TTC549 (cell line): Measurements from ENCODE around the gene NTHL1.
"Not testable (repeated sequence)": the region's sequence is repeated elsewhere in the genome, so short reads cannot be mapped to it uniquely, and the experiment has no call there.

Experiments
- FAIRE-seq: peaks from 2 replicates; lab custom pipeline; 2012; peaks lifted over from hg19 to GRCh38; lab: Jason Lieb, UNC

NTHL1 gene

DNA sequence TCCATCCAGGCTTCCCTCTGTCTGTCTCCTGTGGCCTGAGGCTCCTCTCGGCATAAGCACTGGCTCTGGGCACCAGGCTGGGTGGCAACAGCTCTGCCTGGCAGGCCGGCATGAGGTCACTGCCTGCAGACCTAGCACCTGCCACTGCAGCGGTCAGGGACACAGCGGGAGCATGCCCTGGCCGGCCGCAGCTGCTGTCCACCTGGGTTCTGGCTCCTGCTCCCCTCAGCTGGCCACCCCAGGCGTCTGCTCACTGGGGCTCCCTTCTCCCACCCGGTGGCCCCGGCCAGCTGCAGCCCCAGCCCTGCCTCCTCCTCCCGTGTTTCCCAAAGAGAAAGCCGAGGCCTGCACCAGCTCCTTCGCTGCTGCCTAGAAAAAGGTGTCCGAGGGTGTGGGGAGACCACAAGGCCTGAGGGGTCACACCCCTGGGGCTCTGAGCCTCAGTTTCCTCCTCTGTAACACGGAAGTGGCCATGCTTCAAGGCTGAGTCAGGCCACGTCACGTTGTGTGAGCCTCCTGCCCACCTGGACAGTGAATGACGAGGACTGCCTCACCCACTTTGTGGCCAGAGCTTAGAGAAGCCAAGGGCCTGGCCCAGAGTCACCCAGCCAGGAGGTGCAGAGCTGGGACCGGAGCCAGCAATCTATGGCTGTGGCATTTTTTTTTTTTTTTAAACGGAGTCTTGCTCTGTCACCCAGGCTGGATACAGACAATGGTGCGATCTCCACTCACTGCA lies 6.7 kb downstream of the NTHL1 start:
- no peak for FAIRE-seq

DNA sequence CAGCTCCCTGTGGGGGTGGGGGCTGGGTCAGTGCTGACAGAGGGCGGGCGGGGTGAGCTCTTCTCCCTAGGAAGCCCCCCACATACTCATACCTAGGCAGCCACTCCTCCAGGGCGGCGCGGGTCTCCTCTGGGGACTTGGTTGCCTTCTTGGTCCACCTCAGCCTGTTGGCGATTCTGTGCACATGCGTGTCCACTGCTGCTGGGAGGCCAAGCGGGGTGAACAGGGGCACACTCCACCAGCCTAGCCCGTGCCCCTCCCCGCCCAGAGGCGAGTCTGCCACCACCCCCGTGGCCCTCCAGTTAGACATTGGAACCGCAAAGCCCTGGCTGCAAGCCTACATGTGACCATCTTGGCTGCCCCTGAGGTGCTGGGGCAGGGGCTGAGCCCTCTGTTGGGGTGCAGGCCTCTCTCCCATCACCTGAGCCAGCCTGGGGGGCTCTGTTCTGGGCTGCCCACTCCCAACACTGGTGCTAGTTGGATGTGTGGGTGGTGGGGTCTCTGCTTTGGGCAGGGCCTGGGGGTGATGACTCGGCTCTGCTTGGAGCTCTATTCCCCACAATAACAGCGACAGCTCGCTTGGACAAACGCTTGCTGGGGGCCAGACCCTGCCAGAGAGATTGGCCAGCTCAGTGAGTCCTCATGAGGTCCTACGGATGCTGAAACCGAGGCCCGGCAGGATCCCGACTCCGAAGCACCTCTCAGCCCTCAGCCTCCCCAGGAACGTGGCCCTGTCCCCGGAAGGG lies 7.4 kb downstream of the NTHL1 start:
- FAIRE-seq = no peak

- FAIRE-seq = no peak
Observed at GRCh38 chr16:2039274-2040031, 8.2 kb downstream of the NTHL1 start.

DNA sequence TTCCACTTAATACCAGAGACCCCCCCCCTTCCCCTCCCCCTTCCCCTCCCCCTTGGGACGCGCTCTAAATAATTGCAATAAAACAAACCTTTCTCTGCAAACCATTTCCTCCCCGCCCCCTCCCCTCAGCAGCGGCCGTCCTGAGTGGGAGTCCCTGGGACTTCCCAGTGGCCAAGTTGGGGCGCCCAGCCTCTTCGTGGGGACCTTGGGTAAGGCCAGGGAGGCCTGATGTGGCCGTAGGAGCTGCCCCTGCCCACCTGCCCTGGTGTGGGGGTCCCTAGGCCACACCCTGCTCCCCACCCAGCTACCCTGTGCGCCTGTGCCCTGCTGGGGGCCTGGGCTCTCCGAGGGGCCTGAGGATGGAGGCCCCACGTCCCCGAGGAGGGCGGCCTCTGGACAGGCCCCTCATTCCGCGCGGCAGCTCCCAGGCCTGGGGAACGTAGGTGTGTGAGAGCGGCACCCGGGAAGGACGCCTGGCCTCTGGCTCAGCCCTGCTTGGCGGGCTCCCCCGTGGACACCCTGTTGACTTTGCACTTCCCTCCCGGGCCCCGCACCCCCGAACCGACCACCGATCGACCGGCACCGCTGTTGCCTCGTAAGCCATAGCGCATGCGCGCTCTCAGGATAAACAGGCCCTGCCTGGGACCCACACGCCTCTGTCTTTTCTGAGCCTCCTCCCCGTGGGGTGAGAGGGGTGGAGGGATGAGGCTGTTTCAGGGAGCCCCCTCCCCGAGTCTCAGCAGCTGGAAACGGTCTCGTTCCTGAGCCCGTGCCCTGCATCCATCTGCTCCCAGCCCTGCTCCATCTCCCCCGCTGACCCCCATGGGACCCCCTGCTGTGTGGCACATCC lies 9.0 kb downstream of the NTHL1 start:
- no peak for FAIRE-seq

- no peak for FAIRE-seq
Observed at GRCh38 chr16:2037647-2038381, 9.8 kb downstream of the NTHL1 start.

DNA sequence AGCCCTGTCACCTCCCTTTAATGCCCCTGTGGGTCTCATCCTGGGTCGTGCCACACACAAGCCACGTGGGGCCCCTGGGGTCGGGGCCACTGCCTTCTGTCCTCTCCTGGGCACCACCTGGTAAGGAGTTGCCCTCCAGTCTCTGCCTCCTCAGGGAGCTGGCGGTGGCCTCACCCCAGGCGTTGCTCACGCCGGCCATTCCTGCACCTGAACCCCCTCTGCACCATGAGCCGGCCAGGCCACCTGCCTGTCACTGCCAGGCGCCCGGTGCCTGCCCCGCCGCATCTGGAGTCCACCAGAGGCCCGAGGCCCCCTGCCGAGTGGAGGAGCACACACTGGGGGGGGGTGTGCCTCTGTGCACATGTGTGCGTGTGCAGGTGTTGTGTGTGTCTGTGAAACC lies 10.5 kb downstream of the NTHL1 start:
- FAIRE-seq = no peak

- no peak for FAIRE-seq
Observed at GRCh38 chr16:2036200-2036966, 11.3 kb downstream of the NTHL1 start.

- no peak for FAIRE-seq
Observed at GRCh38 chr16:2035431-2036199, 12.0 kb downstream of the NTHL1 start.

DNA sequence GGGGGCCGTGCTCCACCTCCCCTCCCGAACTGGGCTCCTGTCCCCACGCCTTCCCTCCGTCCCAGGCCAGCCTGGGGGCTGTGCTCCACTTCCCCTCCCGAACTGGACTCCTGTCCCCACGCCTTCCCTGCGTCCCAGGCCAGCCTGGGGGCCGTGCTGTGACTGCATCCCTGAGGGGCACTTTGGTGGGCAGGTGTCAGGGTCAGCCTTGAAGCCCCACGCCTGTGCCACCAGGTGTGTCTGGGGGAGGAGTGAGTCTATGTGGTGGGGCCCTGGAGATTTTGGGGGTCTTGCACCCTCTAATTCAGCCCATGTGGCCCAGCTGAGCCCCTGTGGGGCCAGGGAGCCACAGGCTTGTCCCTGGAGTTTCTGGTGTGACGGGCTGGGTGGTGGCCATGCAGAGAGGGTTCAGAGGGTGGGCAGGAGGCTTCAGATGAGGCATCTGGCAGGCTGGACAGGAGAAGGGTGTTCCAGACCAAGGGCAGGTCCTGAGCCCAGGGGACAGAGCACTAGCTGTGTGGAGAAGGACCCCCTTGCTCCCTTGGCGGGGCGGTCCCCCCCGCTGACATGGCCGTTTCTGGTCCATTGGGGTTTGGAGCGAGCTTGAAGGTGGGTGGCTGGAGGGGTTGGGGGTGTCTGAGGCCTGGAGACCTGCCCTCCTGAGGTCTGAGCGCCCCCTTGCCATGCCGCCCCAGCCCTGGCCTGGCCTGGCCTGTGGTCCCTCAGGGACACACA lies 12.8 kb downstream of the NTHL1 start:
- FAIRE-seq = no peak

DNA sequence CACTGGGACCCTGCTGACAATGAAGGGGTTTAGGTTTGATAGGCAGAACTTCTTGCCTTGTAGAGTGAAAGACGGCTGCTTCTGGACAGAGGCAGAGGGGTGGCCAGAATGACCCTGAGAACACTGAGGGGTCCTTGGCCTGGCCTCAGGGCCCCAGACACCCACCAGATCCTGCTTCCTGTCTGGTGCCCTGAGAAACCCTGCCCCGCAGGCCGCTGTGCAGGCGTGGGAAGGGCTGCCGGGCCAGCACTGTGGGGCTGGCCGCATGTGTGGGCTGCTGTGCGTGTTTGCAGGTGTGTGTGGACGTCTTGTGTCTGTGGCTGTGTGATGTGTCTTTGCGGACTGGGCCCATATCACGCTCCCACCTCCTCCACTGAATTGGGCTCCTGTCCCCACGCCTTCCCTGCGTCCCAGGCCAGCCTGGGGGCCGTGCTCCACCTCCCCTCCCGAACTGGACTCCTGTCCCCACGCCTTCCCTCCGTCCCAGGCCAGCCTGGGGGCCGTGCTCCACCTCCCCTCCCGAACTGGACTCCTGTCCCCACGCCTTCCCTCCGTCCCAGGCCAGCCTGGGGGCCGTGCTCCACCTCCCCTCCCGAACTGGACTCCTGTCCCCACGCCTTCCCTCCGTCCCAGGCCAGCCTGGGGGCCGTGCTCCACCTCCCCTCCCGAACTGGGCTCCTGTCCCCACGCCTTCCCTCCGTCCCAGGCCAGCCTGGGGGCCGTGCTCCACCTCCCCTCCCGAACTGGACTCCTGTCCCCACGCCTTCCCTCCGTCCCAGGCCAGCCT lies 13.5 kb downstream of the NTHL1 start:
- FAIRE-seq = not testable (repeated sequence)

DNA sequence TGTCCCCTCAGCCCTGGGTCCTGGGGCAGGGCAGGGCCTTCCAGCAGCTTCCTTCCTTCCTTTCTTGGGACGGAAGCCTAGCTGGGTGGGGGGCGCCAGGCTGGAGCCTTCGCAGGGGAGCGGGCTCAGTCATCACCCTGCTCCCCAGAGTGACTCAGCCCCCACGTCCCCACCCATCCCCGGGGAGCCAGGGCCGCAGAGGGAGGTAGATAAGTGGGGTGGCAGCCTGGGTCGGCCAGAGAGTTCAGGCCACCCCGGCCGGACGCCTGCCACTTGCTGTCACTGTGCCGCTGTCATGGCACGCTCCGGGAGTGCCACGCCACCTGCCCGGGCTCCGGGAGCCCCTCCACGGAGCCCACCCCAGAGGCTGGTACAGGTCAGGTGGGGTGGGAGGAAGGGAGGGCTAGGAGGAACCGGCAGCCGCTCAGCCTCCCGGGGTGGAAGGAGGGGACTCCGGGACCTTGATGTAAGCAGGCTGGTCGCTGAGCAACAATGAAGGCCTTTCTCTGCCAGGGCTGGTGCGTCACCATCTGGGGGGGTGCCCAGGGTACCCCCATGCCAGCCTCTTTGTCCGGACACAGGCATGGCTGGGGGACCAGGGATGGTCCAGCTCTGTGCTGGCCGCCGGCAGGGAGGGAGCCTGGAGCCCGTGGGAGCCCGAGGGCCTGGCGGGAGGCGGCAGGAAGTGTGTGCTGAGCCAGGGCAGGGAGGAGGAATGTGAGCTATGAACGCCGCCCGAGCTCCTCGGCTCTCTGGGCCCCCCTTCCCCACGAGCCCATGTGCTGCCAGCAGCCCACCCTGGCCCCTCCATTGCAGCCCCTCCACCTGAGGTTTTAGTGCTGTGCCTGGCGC lies 14.4 kb downstream of the NTHL1 start:
- no peak for FAIRE-seq

DNA sequence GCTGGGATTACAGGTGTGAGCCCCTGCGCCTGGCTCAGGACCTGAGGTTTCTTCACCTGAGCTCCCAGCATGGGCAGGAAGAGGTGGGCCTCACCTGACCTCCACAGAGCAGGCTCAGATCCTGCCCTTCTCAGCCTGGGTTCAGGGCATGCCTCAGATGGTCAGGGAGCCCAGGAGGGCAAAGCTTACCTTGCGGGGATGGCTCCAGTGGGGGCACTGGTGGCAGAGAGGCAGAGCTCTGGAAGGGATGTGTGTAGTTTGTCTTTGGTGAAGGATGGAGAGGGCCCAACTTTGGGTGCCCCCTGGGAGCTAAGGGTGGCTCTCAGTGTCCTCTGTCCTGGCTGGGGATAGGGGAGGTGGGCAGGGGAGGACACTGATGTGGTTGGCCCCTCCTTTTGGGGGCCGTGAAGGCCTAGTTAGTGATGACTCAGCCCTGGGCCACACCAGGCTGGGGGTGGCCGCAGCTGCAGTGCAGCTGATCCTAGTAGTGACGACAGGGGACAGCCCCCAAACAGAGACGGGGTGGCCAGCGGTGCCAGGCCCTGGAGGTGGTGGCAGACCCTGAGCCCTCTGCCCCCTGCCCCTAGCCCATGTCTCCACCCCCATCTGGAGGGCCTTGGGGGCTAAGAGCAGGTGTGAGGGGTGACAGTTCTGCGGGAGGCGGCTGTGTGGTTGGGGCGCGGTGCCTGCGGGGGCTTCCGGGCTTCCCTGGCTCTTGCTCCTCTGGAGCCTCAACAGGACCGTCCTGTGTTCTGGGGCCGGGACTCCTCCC lies 15.2 kb downstream of the NTHL1 start:
- FAIRE-seq = no peak

- FAIRE-seq = no peak
Observed at GRCh38 chr16:2031081-2031577, 16.5 kb downstream of the NTHL1 start.

- FAIRE-seq = no peak
Observed at GRCh38 chr16:2030036-2030435, 17.6 kb downstream of the NTHL1 start.

DNA sequence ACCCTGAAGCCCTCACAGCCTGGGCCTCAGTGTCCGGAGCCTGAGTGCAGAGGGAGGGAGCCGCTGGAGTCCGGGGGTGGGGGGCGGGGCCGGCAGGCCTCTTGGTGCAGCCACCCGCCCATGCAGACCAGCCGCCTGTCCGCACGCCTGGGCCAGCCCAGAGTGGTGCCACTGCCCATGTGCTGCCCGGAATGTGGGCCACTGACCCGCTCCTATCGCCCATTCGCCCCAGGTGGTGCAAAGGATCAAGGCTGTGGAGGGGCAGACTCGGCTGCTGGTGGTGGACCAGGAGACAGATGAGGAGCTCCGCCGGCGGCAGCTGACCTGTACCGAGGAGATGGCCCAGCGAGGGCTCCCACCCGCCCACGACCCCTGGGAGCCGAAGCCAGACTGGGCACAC lies 18.3 kb downstream of the NTHL1 start:
- FAIRE-seq = no peak

DNA sequence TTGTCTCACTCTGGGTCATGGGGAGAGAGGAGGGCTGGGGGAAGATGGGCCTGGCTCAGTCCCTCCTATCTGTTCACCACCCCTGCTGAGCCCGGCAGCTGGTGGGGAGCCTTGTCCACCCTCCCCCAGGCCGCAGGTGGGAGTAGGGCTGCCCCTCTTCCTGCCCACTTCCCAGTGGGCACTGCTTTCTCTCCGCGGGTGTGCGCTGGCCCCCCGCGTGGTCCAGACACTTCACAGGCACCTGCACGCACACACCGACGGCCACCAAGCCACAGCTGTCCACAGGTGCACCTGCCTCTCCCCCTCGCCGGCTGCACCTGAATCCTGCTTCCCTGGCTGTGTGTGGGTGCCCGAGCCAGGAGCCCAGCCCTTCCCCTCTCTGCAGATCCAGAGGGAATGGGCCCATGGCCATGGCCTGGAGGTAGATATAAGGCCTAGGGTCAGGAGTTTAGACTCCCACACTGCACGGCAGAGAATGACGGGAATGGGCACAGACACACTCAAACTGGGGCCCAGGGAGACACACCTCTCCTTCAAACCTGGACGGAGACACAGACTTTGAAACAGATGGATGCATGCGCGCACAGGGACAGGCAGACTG lies 18.9 kb downstream of the NTHL1 start:
- FAIRE-seq = no peak
